ENCODE data around the gene TMCC1.

DNA sequence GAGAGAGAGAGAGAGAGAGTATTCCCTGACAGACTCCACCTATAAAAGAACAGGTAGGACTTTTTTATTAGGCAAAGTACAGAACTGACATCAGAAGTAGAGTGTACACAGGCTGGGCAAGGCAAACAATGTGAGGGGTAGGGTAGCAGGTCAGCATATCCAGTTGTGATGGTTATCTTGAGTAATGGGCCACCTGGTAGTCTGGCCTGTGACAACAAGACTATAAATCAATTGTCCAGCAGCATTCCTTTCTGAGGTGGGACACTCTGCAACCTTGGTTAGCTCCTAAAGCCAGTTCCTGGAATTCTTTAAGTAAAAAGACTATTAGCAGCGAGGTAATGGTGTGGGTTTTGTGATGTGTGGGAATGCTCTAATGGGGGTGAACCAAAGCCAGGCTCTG lies 14.9 kb upstream of the TMCC1 start:
- TF ChIP-seq POLR2AphosphoS5 (IDR thresholded peaks at IDR 0.05; ENCODE audit: borderline replicate concordance, low read depth, low read length): no peak
- TF ChIP-seq EZH2 (IDR thresholded peaks at IDR 0.05): no peak
- TF ChIP-seq FOXP2 (optimal IDR thresholded peaks at IDR 0.05; ENCODE audit: control extremely low read depth, extremely low read length, insufficient read depth): no peak
